ENCODE results near the gene PEDS1. TPM values are rescaled to one million over a fixed set of nuclear protein-coding genes. Genes with fewer than 3 reads are reported as not detected.

Gene PEDS1
- total and polyA plus RNA-seq, 2 of the 13 experiments (the other 11 are each of a cell fraction or from before 2014, with no cell fraction given): 30.5 to 93.9 TPM

- 0 out of 2 replicates have a peak, but pooled peaks have one; percentile 5 for TF ChIP-seq ZBTB25 (CRISPR knock-in tag; IDR thresholded peaks at IDR 0.05)
- no peak for TF ChIP-seq RAD21 (CRISPR knock-in tag; IDR thresholded peaks at IDR 0.05)
- TF ChIP-seq ZNF496 (CRISPR knock-in tag; IDR thresholded peaks at IDR 0.05; ENCODE audit: insufficient replicate concordance): no peak
- TF ChIP-seq SMARCE1 (IDR thresholded peaks at IDR 0.05; ENCODE audit: borderline replicate concordance): no peak
- no peak for TF ChIP-seq NCOA2 (CRISPR knock-in tag; IDR thresholded peaks at IDR 0.05)
- TF ChIP-seq NFE2 (CRISPR knock-in tag; IDR thresholded peaks at IDR 0.05): no peak
- TF ChIP-seq ZBTB43 (CRISPR knock-in tag; conservative IDR thresholded peaks at IDR 0.05): no peak
- no peak for TF ChIP-seq ZSCAN5A (CRISPR knock-in tag; IDR thresholded peaks at IDR 0.05; ENCODE audit: borderline replicate concordance)
- no peak for TF ChIP-seq ZNF746 (CRISPR knock-in tag; IDR thresholded peaks at IDR 0.05)
- TF ChIP-seq HNF1A (IDR thresholded peaks at IDR 0.05; ENCODE audit: low read depth): no peak
- TF ChIP-seq HNF1A (CRISPR knock-in tag; IDR thresholded peaks at IDR 0.05; ENCODE audit: borderline replicate concordance): 0 out of 2 replicates have a peak, but pooled peaks have one; percentile 24
- TF ChIP-seq ZNF891 (CRISPR knock-in tag; IDR thresholded peaks at IDR 0.05): no peak
- no peak for TF ChIP-seq ZMYM4 (CRISPR knock-in tag; IDR thresholded peaks at IDR 0.05)
- no peak for TF ChIP-seq PRMT3 (CRISPR knock-in tag; IDR thresholded peaks at IDR 0.05; ENCODE audit: borderline replicate concordance, low read depth)
- TF ChIP-seq NRL (CRISPR knock-in tag; IDR thresholded peaks at IDR 0.05; ENCODE audit: borderline replicate concordance): 0 out of 2 replicates have a peak, but pooled peaks have one; percentile 3
- no peak for TF ChIP-seq SMC3 (IDR thresholded peaks at IDR 0.05; ENCODE audit: low read length)
- no peak for TF ChIP-seq ZNF225 (CRISPR knock-in tag; IDR thresholded peaks at IDR 0.05)
- no peak for TF ChIP-seq ZNF589 (CRISPR knock-in tag; conservative IDR thresholded peaks at IDR 0.05)
- no peak for TF ChIP-seq ZBTB20 (CRISPR knock-in tag; IDR thresholded peaks at IDR 0.05; ENCODE audit: borderline replicate concordance, low read depth)
- 0 out of 2 replicates have a peak, but pooled peaks have one; percentile 18 for TF ChIP-seq ZNF607 (CRISPR knock-in tag; IDR thresholded peaks at IDR 0.05; ENCODE audit: borderline replicate concordance)
- TF ChIP-seq NCOR1 (IDR thresholded peaks at IDR 0.05; ENCODE audit: borderline replicate concordance, low read length): no peak
- no peak for TF ChIP-seq HNRNPUL1 (IDR thresholded peaks at IDR 0.05; ENCODE audit: low read depth, low read length)
Observed at GRCh38 chr20:50194422-50194830, 40.9 kb upstream of the PEDS1 start (continued).

Data from HepG2 (cell line).